ENCODE measurements around the gene CCDC88C. TPM values are rescaled to one million over a fixed set of nuclear protein-coding genes. Genes with fewer than 3 reads are reported as not detected.

CCDC88C gene
- total RNA-seq, 2 experiments from 2014 or later, result 83.6 to 87.8 TPM

DNA sequence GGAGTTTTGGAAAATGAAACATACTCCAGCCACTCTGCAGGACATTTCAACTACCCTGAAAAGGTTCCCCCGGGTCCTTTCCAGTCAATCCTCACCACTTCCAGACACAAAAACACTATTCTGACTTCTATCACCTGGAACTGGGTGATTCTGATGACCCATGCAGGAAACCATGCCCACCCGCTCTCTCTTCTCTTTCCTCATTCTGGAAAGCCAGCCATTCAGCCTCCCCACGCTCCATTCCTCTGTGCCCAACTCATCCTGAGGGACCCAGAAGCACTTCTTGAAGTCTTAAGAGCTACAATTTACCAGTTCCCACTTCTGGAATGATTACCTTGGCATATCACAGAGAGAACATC is 3.2 kb downstream of the CCDC88C start:
- ChIA-PET CTCF (interaction anchor here (1.2 to 13.8 kb wide), 7 partner anchors 9 to 97 kb away, joined by 3 to 155 read pairs (median 7); no protein-coding TSS in a partner anchor), POLR2A (interaction anchor here (1.1 to 14.7 kb wide), 8 partner anchors 15 to 171 kb away, joined by 3 to 214 read pairs (median 28); partner anchors contain the start of gene PPP4R3A)
- TF ChIP-seq, protein P1, sequence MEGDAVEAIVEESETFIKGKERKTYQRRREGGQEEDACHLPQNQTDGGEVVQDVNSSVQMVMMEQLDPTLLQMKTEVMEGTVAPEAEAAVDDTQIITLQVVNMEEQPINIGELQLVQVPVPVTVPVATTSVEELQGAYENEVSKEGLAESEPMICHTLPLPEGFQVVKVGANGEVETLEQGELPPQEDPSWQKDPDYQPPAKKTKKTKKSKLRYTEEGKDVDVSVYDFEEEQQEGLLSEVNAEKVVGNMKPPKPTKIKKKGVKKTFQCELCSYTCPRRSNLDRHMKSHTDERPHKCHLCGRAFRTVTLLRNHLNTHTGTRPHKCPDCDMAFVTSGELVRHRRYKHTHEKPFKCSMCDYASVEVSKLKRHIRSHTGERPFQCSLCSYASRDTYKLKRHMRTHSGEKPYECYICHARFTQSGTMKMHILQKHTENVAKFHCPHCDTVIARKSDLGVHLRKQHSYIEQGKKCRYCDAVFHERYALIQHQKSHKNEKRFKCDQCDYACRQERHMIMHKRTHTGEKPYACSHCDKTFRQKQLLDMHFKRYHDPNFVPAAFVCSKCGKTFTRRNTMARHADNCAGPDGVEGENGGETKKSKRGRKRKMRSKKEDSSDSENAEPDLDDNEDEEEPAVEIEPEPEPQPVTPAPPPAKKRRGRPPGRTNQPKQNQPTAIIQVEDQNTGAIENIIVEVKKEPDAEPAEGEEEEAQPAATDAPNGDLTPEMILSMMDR (IDR thresholded peaks at IDR 0.05), result no peak
- Mint-ChIP-seq H3K27me3 (no peaks in the 10 kb centered on the region), H3K4me3 (peak overlapping the region; percentile 92), H3K4me1 (ENCODE audit: low read depth) (peaks cover 61% of the 10 kb centered on the region), H3K36me3 (ENCODE audit: low read depth) (peaks cover 58% of the 10 kb centered on the region), H3K9me3 (no peaks in the 10 kb centered on the region), H3K27ac (peak overlapping the region; percentile 99)
- intact Hi-C loops (cut with micrococcal nuclease), result loop anchor here (10.0 kb wide), 1 partner anchor 60 kb away; no protein-coding TSS in a partner anchor
- ATAC-seq (no peak), DNase-seq (no peak)

DNA sequence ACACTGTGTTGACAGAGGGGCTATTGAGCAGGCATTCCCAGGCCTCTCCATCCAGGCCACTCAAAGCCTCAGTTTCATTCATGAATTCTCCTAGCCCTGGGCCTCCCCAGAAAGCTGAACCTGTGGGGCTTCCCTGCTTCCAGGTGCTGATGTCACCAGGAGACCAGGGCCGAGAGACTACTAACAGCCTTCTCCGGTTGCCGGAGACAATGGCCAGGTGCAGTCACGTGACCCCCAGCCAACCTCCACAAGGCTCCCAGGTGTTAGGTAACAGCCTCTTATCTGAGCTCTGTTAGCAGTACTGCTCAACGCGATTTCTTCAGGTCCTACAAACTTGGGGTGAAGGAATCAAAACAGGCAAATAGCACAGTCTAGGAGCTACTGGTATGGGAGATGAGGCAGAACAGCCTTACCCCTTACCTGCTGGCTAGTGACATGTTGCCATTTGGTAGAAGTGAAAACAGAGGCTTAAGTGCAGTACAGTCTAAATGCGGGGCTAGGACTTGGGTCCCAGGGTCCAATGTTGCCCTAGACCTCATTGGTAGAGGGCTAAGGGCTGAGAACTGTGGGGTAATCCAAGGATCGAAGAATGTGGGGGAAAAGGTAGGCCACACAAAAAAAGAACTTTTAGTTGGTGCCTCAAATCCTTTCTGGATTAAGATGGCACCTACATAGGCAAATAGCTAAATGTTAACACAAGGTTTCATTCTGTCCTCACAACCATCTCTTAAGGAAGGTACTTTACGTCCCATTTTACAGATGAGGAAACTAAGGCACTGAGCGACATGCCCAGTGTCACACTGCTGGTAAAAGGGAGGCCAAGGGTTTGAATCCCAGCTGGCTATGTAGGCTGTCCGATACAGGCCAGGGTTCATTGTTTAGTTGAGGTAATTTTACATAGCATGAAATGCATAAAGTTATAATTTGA is 3.8 kb downstream of the CCDC88C start:
- Mint-ChIP-seq H3K36me3 (ENCODE audit: low read depth) (peaks cover 60% of the 10 kb centered on the region), H3K9me3 (no peaks in the 10 kb centered on the region), H3K27me3 (no peaks in the 10 kb centered on the region), H3K27ac (peak overlapping the region; percentile 99), H3K4me3 (peak overlapping the region; percentile 92), H3K4me1 (ENCODE audit: low read depth) (peaks cover 58% of the 10 kb centered on the region)
- ATAC-seq (no peak), DNase-seq (peak; percentile 62)
- ChIA-PET POLR2A (interaction anchor here (0.6 to 14.7 kb wide), 8 partner anchors 14 to 171 kb away, joined by 3 to 214 read pairs (median 9); partner anchors contain the start of gene PPP4R3A), CTCF (interaction anchor here (0.9 to 13.8 kb wide), 8 partner anchors 8 to 96 kb away, joined by 3 to 155 read pairs (median 6); no protein-coding TSS in a partner anchor)
- TF ChIP-seq, protein P1 (IDR thresholded peaks at IDR 0.05), result no peak
- intact Hi-C loops (cut with micrococcal nuclease), result loop anchor here (10.0 kb wide), 1 partner anchor 59 kb away; no protein-coding TSS in a partner anchor

DNA sequence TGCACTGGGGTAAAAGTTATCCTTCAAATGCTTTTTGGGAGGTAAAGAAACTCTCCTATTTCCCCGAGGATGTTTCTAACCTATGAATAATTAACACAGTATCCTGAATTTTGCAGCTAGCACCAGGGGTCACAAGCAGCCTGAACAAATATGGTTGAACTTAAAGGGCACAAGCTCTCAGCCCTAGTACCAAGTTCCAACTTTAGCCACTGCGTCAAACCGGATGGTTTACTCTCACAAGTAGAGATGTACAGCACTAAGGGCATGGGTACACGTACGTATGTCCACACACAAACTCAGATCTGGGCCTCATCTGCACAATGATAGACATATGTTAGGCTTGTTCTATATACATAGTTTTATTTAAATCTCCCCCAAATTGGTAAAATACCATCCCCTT is 4.7 kb downstream of the CCDC88C start:
- H3K4me1 Mint-ChIP-seq (ENCODE audit: low read depth), result peaks cover 64% of the 10 kb centered on the region
- TF ChIP-seq, protein P1 (IDR thresholded peaks at IDR 0.05), result no peak
- ATAC-seq, result no peak
- H3K36me3 Mint-ChIP-seq (ENCODE audit: low read depth), result peaks cover 68% of the 10 kb centered on the region
- H3K4me3 Mint-ChIP-seq, result peak overlapping the region; percentile 92
- no peaks in the 10 kb centered on the region for H3K27me3 Mint-ChIP-seq
- peak overlapping the region; percentile 99 for H3K27ac Mint-ChIP-seq
- intact Hi-C loops (cut with micrococcal nuclease), result loop anchor here (10.0 kb wide), 1 partner anchor 58 kb away; no protein-coding TSS in a partner anchor
- ChIA-PET POLR2A (interaction anchor here (1.0 to 14.7 kb wide), 6 partner anchors 13 to 95 kb away, joined by 3 to 214 read pairs (median 31); no protein-coding TSS in a partner anchor), CTCF (interaction anchor here (9.8 to 13.8 kb wide), 3 partner anchors 38 to 87 kb away, joined by 88 to 155 read pairs (median 141); no protein-coding TSS in a partner anchor)
- DNase-seq, result no peak
- no peaks in the 10 kb centered on the region for H3K9me3 Mint-ChIP-seq

DNA sequence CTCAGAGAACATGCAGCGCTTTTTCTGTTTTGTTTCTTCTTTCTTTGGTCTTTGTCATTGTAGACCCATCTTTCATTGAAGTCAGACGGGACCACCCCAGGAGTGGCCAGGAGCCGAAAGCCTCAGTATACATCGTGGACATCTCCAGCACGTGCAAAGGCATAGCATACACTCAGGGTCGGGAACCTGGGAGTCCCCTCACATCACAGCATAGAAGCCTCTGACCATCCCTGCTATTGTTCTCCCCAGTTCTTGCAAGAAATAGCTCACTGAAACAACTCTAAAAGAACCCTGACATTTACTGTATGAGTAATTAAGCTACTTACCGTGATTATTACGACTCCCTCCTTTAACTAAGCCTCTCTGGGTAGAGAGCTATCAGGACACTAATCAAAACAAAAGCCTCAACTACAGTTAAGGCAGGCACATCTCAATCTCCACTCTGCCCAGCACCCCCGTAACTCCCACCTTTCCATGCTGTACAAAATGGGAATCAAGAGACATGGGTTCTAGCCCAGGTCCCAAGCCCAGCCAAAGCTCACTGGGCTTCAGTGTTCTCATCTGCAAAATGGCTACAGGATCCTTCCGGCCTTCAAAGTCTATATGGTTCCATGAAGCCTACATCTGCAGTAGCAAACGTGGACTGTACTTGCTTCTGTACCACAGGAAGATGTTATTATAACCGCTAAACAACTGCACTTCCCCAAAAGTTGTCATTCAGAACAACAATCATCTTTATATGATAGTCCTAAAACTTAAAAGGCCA is 6.7 kb downstream of the CCDC88C start:
- Mint-ChIP-seq H3K27ac (peak overlapping the region; percentile 98), H3K9me3 (no peaks in the 10 kb centered on the region), H3K36me3 (ENCODE audit: low read depth) (peaks cover 78% of the 10 kb centered on the region), H3K27me3 (no peaks in the 10 kb centered on the region), H3K4me1 (ENCODE audit: low read depth) (peaks cover 84% of the 10 kb centered on the region), H3K4me3 (peak overlapping the region; percentile 71)
- POLR2A ChIA-PET, result interaction anchor here (0.6 to 14.7 kb wide), 16 partner anchors 11 to 452 kb away, joined by 3 to 214 read pairs (median 4); partner anchors contain the start of gene PPP4R3A
- DNase-seq (no peak), ATAC-seq (peak; percentile 48)
- CTCF ChIA-PET, result interaction anchor here (0.9 to 13.8 kb wide), 7 partner anchors 11 to 93 kb away, joined by 4 to 155 read pairs (median 9); no protein-coding TSS in a partner anchor
- intact Hi-C loops (cut with micrococcal nuclease), result loop anchor here (10.0 kb wide), 1 partner anchor 56 kb away; no protein-coding TSS in a partner anchor
- TF ChIP-seq, protein P1 (IDR thresholded peaks at IDR 0.05), result no peak

All from activated CD8-positive, alpha-beta T cell treated with anti-CD3 and anti-CD28 coated beads for 36 hours (primary cell).